ENCODE data around the gene CKS1B. TPM values are rescaled to one million over a fixed set of nuclear protein-coding genes. Genes with fewer than 3 reads are reported as not detected.

The CKS1B gene
- total and polyA plus RNA-seq, 9 of the 15 experiments (the other 6 are each of a cell fraction or from before 2014, with no cell fraction given): 215 to 1,103 (median 460) TPM

GRCh38 chr1:154957091-154957657 lies 17.3 kb upstream of the CKS1B start:
- H3K9me1 ChIP-seq (ENCODE audit: control insufficient read depth, insufficient read depth, low read length): no peaks in the 10 kb centered on the region
- intact Hi-C loops (cut with micrococcal nuclease): no loop called here
- WGBS (ENCODE audit: insufficient coverage, low coverage, missing lambda C conversion rate): 25% methylated on average over 9 of the region's 9 CpGs
- peaks cover 22% of the 10 kb centered on the region; the same call in 2 of the 3 replicates for H3K36me3 ChIP-seq (ENCODE audit: control insufficient read depth, insufficient read depth, low read length)
- peaks cover 26 to 46% of the 10 kb centered on the region in 2 experiments for H3K4me1 ChIP-seq (replicated peaks in 1 of 2; ENCODE audit: control insufficient read depth in 2 of 2, insufficient read depth in 2 of 2, low read length in 2 of 2)
- CTCF ChIA-PET (ENCODE audit: low intra/inter-chr PET ratio): no interaction called here
- FAIRE-seq: no peak
- H3K79me2 ChIP-seq (ENCODE audit: control insufficient read depth, insufficient read depth, low read length): peaks cover 27% of the 10 kb centered on the region
- no TSS peak for BruUV-seq (replicated peaks)
- peak overlapping the region; percentile 22 to 77; a peak in 2 of 4 replicates for H3K9ac ChIP-seq (ENCODE audit: insufficient read depth in 1 of 2, low read depth in 2 of 2, low read length in 2 of 2)
- no peak for ATAC-seq
- in situ Hi-C loops (cut with MboI): loop anchor here (5.0 kb wide), 1 partner anchor 105 kb away; the partner anchor contains the start of gene EFNA4
- H3K27ac ChIP-seq (ENCODE audit: extremely low read depth, low read depth, low read length): no peak overlapping the region; the same call in 2 of the 3 replicates
- no peak overlapping the region for H2AFZ ChIP-seq (ENCODE audit: low read depth, low read length)
- H3K27me3 ChIP-seq (ENCODE audit: control insufficient read depth in 2 of 2, insufficient read depth in 2 of 2, low read length in 2 of 2): no peaks in the 10 kb centered on the region
- no peak for DNase-seq (ENCODE audit: extremely low read depth in 1 of 4, low spot score in 3 of 4)
- H3K9me3 ChIP-seq (replicated peaks; ENCODE audit: control insufficient read depth, insufficient read depth, low read depth, low read length): no peaks in the 10 kb centered on the region
- peak; percentile 8 for TF ChIP-seq POLR2B (IDR thresholded peaks at IDR 0.05; ENCODE audit: low read depth, partially characterized antibody)
- no peak for TF ChIP-seq KAT8 (IDR thresholded peaks at IDR 0.05; ENCODE audit: low read depth)
- TF ChIP-seq KLF1 (tag; IDR thresholded peaks at IDR 0.05): peak; percentile 93
- TF ChIP-seq TEAD4 (IDR thresholded peaks at IDR 0.05; ENCODE audit: low read length): 0 out of 2 replicates have a peak, but pooled peaks have one; percentile 38
- TF ChIP-seq TEAD4 (CRISPR knock-in tag; IDR thresholded peaks at IDR 0.05; ENCODE audit: borderline replicate concordance): no peak
- H3K4me2 ChIP-seq (ENCODE audit: insufficient read depth, low read length): peak overlapping the region; percentile 90
- H4K20me1 ChIP-seq (replicated peaks; ENCODE audit: control insufficient read depth, insufficient read depth, low read length): no peaks in the 10 kb centered on the region
- no peak overlapping the region for H3K4me3 ChIP-seq
- POLR2A ChIA-PET: interaction anchor here (0.8 to 4.8 kb wide), 5 partner anchors 14 to 60 kb away, joined by 3 to 20 read pairs (median 12); partner anchors contain the start of genes CKS1B, LENEP and SHC1

- H4K20me1 ChIP-seq (replicated peaks; ENCODE audit: control insufficient read depth, insufficient read depth, low read length): no peaks in the 10 kb centered on the region
- no peak overlapping the region for H3K4me3 ChIP-seq
- no peak overlapping the region for H3K27ac ChIP-seq (ENCODE audit: extremely low read depth, low read depth, low read length)
- no peaks in the 10 kb centered on the region for H3K9me1 ChIP-seq (ENCODE audit: control insufficient read depth, insufficient read depth, low read length)
- no peak overlapping the region for H3K4me2 ChIP-seq (ENCODE audit: insufficient read depth, low read length)
- H3K79me2 ChIP-seq (ENCODE audit: control insufficient read depth, insufficient read depth, low read length): peaks cover 35% of the 10 kb centered on the region
- BruUV-seq (replicated peaks): TSS peak; percentile 8
- H3K4me1 ChIP-seq (replicated peaks in 1 of 2; ENCODE audit: control insufficient read depth in 2 of 2, insufficient read depth in 2 of 2, low read length in 2 of 2): peaks cover 27 to 44% of the 10 kb centered on the region in 2 experiments; a peak in 4 of 5 replicates
- H3K27me3 ChIP-seq (ENCODE audit: control insufficient read depth in 2 of 2, insufficient read depth in 2 of 2, low read length in 2 of 2): no peaks in the 10 kb centered on the region
- H2AFZ ChIP-seq (ENCODE audit: low read depth, low read length): no peak overlapping the region
- 68% methylated on average over 2 of the region's 2 CpGs for WGBS (ENCODE audit: insufficient coverage, low coverage, missing lambda C conversion rate)
- H3K9ac ChIP-seq (ENCODE audit: insufficient read depth in 1 of 2, low read depth in 2 of 2, low read length in 2 of 2): no peak overlapping the region
- H3K36me3 ChIP-seq (ENCODE audit: control insufficient read depth, insufficient read depth, low read length): peaks cover 27% of the 10 kb centered on the region; the same call in 2 of the 3 replicates
- FAIRE-seq (no peak), ATAC-seq (no peak), DNase-seq (ENCODE audit: extremely low read depth in 1 of 4, low spot score in 3 of 4) (no peak)
- no peaks in the 10 kb centered on the region for H3K9me3 ChIP-seq (replicated peaks; ENCODE audit: control insufficient read depth, insufficient read depth, low read depth, low read length)
- in situ Hi-C loops (cut with MboI) (loop anchor here (5.0 kb wide), 1 partner anchor 104 kb away; the partner anchor contains the start of gene EFNA4), intact Hi-C loops (cut with micrococcal nuclease) (no loop called here)
- CTCF ChIA-PET (ENCODE audit: low intra/inter-chr PET ratio): no interaction called here
- POLR2A ChIA-PET: interaction anchor here (4.8 kb wide), 1 partner anchor 13 kb away, joined by 20 read pairs; the partner anchor contains the start of gene SHC1
- no peak for TF ChIP-seq EWSR1 (IDR thresholded peaks at IDR 0.05; ENCODE audit: borderline replicate concordance, low read depth, partially characterized antibody)
- no peak for TF ChIP-seq MTF1 (CRISPR knock-in tag; IDR thresholded peaks at IDR 0.05; ENCODE audit: borderline replicate concordance)
- TF ChIP-seq ZNF23 (CRISPR knock-in tag; IDR thresholded peaks at IDR 0.05): no peak
- no peak for TF ChIP-seq ZNF134 (CRISPR knock-in tag; conservative IDR thresholded peaks at IDR 0.05)
- TF ChIP-seq ZNF274 (IDR thresholded peaks at IDR 0.05; ENCODE audit: borderline replicate concordance, low read depth, low read length): no peak
- TF ChIP-seq TCF7 (IDR thresholded peaks at IDR 0.05; ENCODE audit: borderline replicate concordance): no peak
- no peak for TF ChIP-seq CHD2 (IDR thresholded peaks at IDR 0.05; ENCODE audit: low read depth, low read length)
- no peak for TF ChIP-seq RFX7 (CRISPR knock-in tag; IDR thresholded peaks at IDR 0.05)
- TF ChIP-seq IRF2 (CRISPR knock-in tag; IDR thresholded peaks at IDR 0.05): no peak
- no peak for TF ChIP-seq ERF (CRISPR knock-in tag; IDR thresholded peaks at IDR 0.05)
- no peak for TF ChIP-seq OTX1 (CRISPR knock-in tag; IDR thresholded peaks at IDR 0.05)
- TF ChIP-seq TOE1 (IDR thresholded peaks at IDR 0.05; ENCODE audit: borderline replicate concordance): no peak
- TF ChIP-seq TOE1 (CRISPR knock-in tag; IDR thresholded peaks at IDR 0.05; ENCODE audit: borderline replicate concordance, low read depth): no peak
- TF ChIP-seq TCF3 (CRISPR knock-in tag; IDR thresholded peaks at IDR 0.05): no peak
Measured at GRCh38 chr1:154958036-154958435, 16.4 kb upstream of the CKS1B start.
